ENCODE measurements around the gene TENM4. TPM values are rescaled to one million over a fixed set of nuclear protein-coding genes. Genes with fewer than 3 reads are reported as not detected.

The TENM4 gene
- total RNA-seq, 2 experiments from 2014 or later, result not detected

- CTCF ChIA-PET (ENCODE audit: unreplicated experiment), result no interaction called here
- intact Hi-C loops (cut with micrococcal nuclease; ENCODE audit: unreplicated experiment), result no loop called here
These were observed 46.6 kb upstream of the TENM4 start for GRCh38 chr11:79487412-79487811.

GRCh38 chr11:79486242-79486984 is 45.6 kb upstream of the TENM4 start:
- Histone ChIP-seq H3K4me2 (ENCODE audit: low read length) (peak overlapping the region; percentile 13; the same call in 1 of the 2 replicates), H3K27ac (ENCODE audit: low read depth, low read length, poor library complexity, severe bottlenecking) (no peak overlapping the region), H3K9me2 (ENCODE audit: insufficient read depth, low read length) (no peaks in the 10 kb centered on the region), H3K36me3 (ENCODE audit: insufficient read depth, low read length) (no peaks in the 10 kb centered on the region), H3K9me3 (ENCODE audit: low read length) (no peaks in the 10 kb centered on the region), H3K4me3 (ENCODE audit: low read depth, low read length, poor library complexity, severe bottlenecking) (no peak overlapping the region), H2AFZ (ENCODE audit: low read length) (peak overlapping the region; percentile 10; the same call in 1 of the 2 replicates), H4K20me1 (ENCODE audit: insufficient read depth, low read length) (no peaks in the 10 kb centered on the region), H3K4me1 (ENCODE audit: insufficient read depth, low read length, poor library complexity, severe bottlenecking) (peaks cover 20% of the 10 kb centered on the region), H3K79me2 (ENCODE audit: insufficient read depth, low read depth, low read length) (no peaks in the 10 kb centered on the region)
- no peak for DNase-seq (ENCODE audit: low spot score)
- intact Hi-C loops (cut with micrococcal nuclease; ENCODE audit: unreplicated experiment), result no loop called here
- CTCF ChIA-PET (ENCODE audit: unreplicated experiment), result no interaction called here
- no TSS peak for BruUV-seq (replicated peaks)
- TF ChIP-seq CTCF (conservative IDR thresholded peaks at IDR 0.05; ENCODE audit: low read length), result no peak
- TF ChIP-seq EZH2phosphoT487 (IDR thresholded peaks at IDR 0.05; ENCODE audit: borderline replicate concordance, low read depth, low read length), result no peak
- POLR2A ChIA-PET, result no interaction called here

More at GRCh38 chr11:79487412-79487811, 46.6 kb upstream of the TENM4 start:
- POLR2A ChIA-PET, result no interaction called here
- Histone ChIP-seq H3K36me3 (ENCODE audit: insufficient read depth, low read length) (no peaks in the 10 kb centered on the region), H3K4me1 (ENCODE audit: insufficient read depth, low read length, poor library complexity, severe bottlenecking) (peaks cover 10% of the 10 kb centered on the region), H2AFZ (ENCODE audit: low read length) (no peak overlapping the region), H4K20me1 (ENCODE audit: insufficient read depth, low read length) (no peaks in the 10 kb centered on the region), H3K9me3 (ENCODE audit: low read length) (no peaks in the 10 kb centered on the region), H3K4me3 (ENCODE audit: low read depth, low read length, poor library complexity, severe bottlenecking) (no peak overlapping the region), H3K4me2 (ENCODE audit: low read length) (no peak overlapping the region), H3K79me2 (ENCODE audit: insufficient read depth, low read depth, low read length) (no peaks in the 10 kb centered on the region), H3K27ac (ENCODE audit: low read depth, low read length, poor library complexity, severe bottlenecking) (no peak overlapping the region), H3K9me2 (ENCODE audit: insufficient read depth, low read length) (no peaks in the 10 kb centered on the region)
- BruUV-seq (replicated peaks), result no TSS peak
- TF ChIP-seq CTCF (conservative IDR thresholded peaks at IDR 0.05; ENCODE audit: low read length), result no peak
- TF ChIP-seq EZH2phosphoT487 (IDR thresholded peaks at IDR 0.05; ENCODE audit: borderline replicate concordance, low read depth, low read length), result no peak
- DNase-seq (ENCODE audit: low spot score), result no peak

- no peak for TF ChIP-seq CTCF (conservative IDR thresholded peaks at IDR 0.05; ENCODE audit: low read length)
- no peak for TF ChIP-seq EZH2phosphoT487 (IDR thresholded peaks at IDR 0.05; ENCODE audit: borderline replicate concordance, low read depth, low read length)
- no peaks in the 10 kb centered on the region for H3K79me2 ChIP-seq (ENCODE audit: insufficient read depth, low read depth, low read length)
- peaks cover 23% of the 10 kb centered on the region for H3K4me1 ChIP-seq (ENCODE audit: insufficient read depth, low read length, poor library complexity, severe bottlenecking)
- POLR2A ChIA-PET, result no interaction called here
- no TSS peak for BruUV-seq (replicated peaks)
- DNase-seq (ENCODE audit: low spot score), result no peak
- no peak overlapping the region; the same call in 1 of the 2 replicates for H2AFZ ChIP-seq (ENCODE audit: low read length)
- intact Hi-C loops (cut with micrococcal nuclease; ENCODE audit: unreplicated experiment), result no loop called here
- no peaks in the 10 kb centered on the region for H3K9me3 ChIP-seq (ENCODE audit: low read length)
- H3K27ac ChIP-seq (ENCODE audit: low read depth, low read length, poor library complexity, severe bottlenecking), result no peak overlapping the region
- no peaks in the 10 kb centered on the region for H4K20me1 ChIP-seq (ENCODE audit: insufficient read depth, low read length)
- H3K4me3 ChIP-seq (ENCODE audit: low read depth, low read length, poor library complexity, severe bottlenecking), result no peak overlapping the region
- no peaks in the 10 kb centered on the region for H3K36me3 ChIP-seq (ENCODE audit: insufficient read depth, low read length)
- CTCF ChIA-PET (ENCODE audit: unreplicated experiment), result no interaction called here
- H3K9me2 ChIP-seq (ENCODE audit: insufficient read depth, low read length), result no peaks in the 10 kb centered on the region
- no peak overlapping the region for H3K4me2 ChIP-seq (ENCODE audit: low read length)
These were observed 44.9 kb upstream of the TENM4 start for GRCh38 chr11:79485694-79486093.
